HepG2 (cell line): ENCODE measurements around the gene AGAP1. TPM values are rescaled to one million over a fixed set of nuclear protein-coding genes. Genes with fewer than 3 reads are reported as not detected.

Source experiments
- EED ChIP-seq: sonication (generic); formaldehyde crosslinking; IDR thresholded peaks from 2 replicates; pipeline ENCODE4 v1.5.0; 2020; ENCODE audit warnings: mild to moderate bottlenecking, missing genetic modification reagents
- HNF4A ChIP-seq: sonication (generic); formaldehyde crosslinking; IDR thresholded peaks from 2 replicates; pipeline ENCODE4 v1.4.0; 2020; ENCODE audit warnings: missing genetic modification reagents
- MEIS1 ChIP-seq: sonication (generic); formaldehyde crosslinking; IDR thresholded peaks from 2 replicates; pipeline ENCODE4 v1.9.0; 2021; ENCODE audit warnings: mild to moderate bottlenecking, missing genetic modification reagents, moderate library complexity, borderline replicate concordance
- NKX3-1 ChIP-seq: sonication (generic); formaldehyde crosslinking; IDR thresholded peaks from 2 replicates; pipeline ENCODE4 v1.5.0; 2020; ENCODE audit warnings: missing genetic modification reagents
- NRL ChIP-seq: sonication (generic); formaldehyde crosslinking; IDR thresholded peaks from 2 replicates; pipeline ENCODE4 v1.5.0; 2020; ENCODE audit warnings: missing genetic modification reagents, mild to moderate bottlenecking, moderate library complexity, borderline replicate concordance
- ONECUT2 ChIP-seq: sonication (generic); formaldehyde crosslinking; IDR thresholded peaks from 2 replicates; pipeline ENCODE4 v1.4.0; 2020; ENCODE audit warnings: missing genetic modification reagents
- STAG1 ChIP-seq: sonication (generic); formaldehyde crosslinking; IDR thresholded peaks from 2 replicates; pipeline ENCODE4 v1.4.0; 2020; ENCODE audit warnings: missing genetic modification reagents
- SUZ12 ChIP-seq: fragments of 150-350 bp; IDR thresholded peaks from 2 replicates; pipeline ENCODE4 v1.6.1; 2014; ENCODE audit warnings: low read depth, low read length
- YEATS4 ChIP-seq: sonication (generic); formaldehyde crosslinking; IDR thresholded peaks from 2 replicates; pipeline ENCODE4 v1.4.0; 2020; ENCODE audit warnings: missing genetic modification reagents, borderline replicate concordance
- ZMAT3 ChIP-seq: sonication (generic); formaldehyde crosslinking; conservative IDR thresholded peaks from 2 replicates; pipeline ENCODE4 v1.7.0; 2021; ENCODE audit warnings: missing genetic modification reagents
- ZNF225 ChIP-seq: sonication (generic); formaldehyde crosslinking; IDR thresholded peaks from 2 replicates; pipeline ENCODE4 v1.4.0; 2020; ENCODE audit warnings: mild to moderate bottlenecking, missing genetic modification reagents
- ZNF382 ChIP-seq: sonication (generic); formaldehyde crosslinking; IDR thresholded peaks from 2 replicates; pipeline ENCODE4 v1.5.0; 2020; ENCODE audit warnings: missing genetic modification reagents, mild to moderate bottlenecking, borderline replicate concordance
- ZNF431 ChIP-seq: sonication (generic); formaldehyde crosslinking; IDR thresholded peaks from 2 replicates; pipeline ENCODE4 v1.9.0; 2022; ENCODE audit warnings: missing genetic modification reagents, low read depth, mild to moderate bottlenecking, borderline replicate concordance
- ZNF773 ChIP-seq: sonication (generic); formaldehyde crosslinking; IDR thresholded peaks from 2 replicates; pipeline ENCODE4 v1.4.0; 2020; ENCODE audit warnings: missing genetic modification reagents, borderline replicate concordance
- ZNF879 ChIP-seq: sonication (generic); formaldehyde crosslinking; IDR thresholded peaks from 2 replicates; pipeline ENCODE4 v1.8.1; 2023; ENCODE audit warnings: missing genetic modification reagents
- ZSCAN25 ChIP-seq: sonication (generic); formaldehyde crosslinking; IDR thresholded peaks from 2 replicates; pipeline ENCODE4 v1.8.0; 2022; ENCODE audit warnings: mild to moderate bottlenecking, missing genetic modification reagents
- polyA plus RNA-seq, 8 experiments: library from polyadenylated mRNA; depleted of rRNA in 3 of 8; stranded (reverse) in 7 of 8; unstranded in 1 of 8; fragments of >200 nt; fragmentation: Illumina TruSeq in 4 of 8; extraction: Trizol in 4 of 8; gene quantifications; 2 replicates each; pipeline versions ENCODE4 v1.2.1 to v1.2.3, GENCODE V29; 2011 to 2016; ENCODE audit warnings: low read depth in 4 of 8, missing spikeins in 1 of 8, mixed read lengths in 1 of 8; ENCODE audit not compliant: insufficient read depth in 1 of 8
- total RNA-seq, 5 experiments: library from RNA; depleted of rRNA; stranded (reverse); fragments of >200 nt; fragmentation: Illumina TruSeq; extraction: Trizol; gene quantifications; 2 replicates each; pipeline ENCODE4 v1.2.3, GENCODE V29; 2016; ENCODE audit warnings: low read depth in 1 of 5
- TF ChIP-seq, protein P1 (sequence below): sonication (generic); formaldehyde crosslinking; IDR thresholded peaks from 2 replicates; pipeline ENCODE4 v1.5.1; 2020; ENCODE audit warnings: missing genetic modification reagents, mild to moderate bottlenecking, borderline replicate concordance
- TF ChIP-seq, protein P2 (sequence below): sonication (generic); formaldehyde crosslinking; IDR thresholded peaks from 2 replicates; pipeline ENCODE4 v1.5.0; 2020; ENCODE audit warnings: mild to moderate bottlenecking, missing genetic modification reagents, moderate library complexity
- TF ChIP-seq, protein P3 (sequence below): IDR thresholded peaks from 2 replicates; pipeline ENCODE4 v1.6.1; 2016
- TF ChIP-seq, protein P4 (sequence below): sonication (generic); formaldehyde crosslinking; IDR thresholded peaks from 2 replicates; pipeline ENCODE4 v1.4.0; 2020; ENCODE audit warnings: missing genetic modification reagents
- TF ChIP-seq, protein P5 (sequence below): sonication (generic); formaldehyde crosslinking; IDR thresholded peaks from 2 replicates; pipeline ENCODE4 v1.8.0; 2022; ENCODE audit warnings: mild to moderate bottlenecking, missing genetic modification reagents, moderate library complexity

AGAP1 gene
- total and polyA plus RNA-seq, 2 of the 13 experiments (the other 11 are each of a cell fraction or from before 2014, with no cell fraction given) = 21.2 to 32.7 TPM

DNA sequence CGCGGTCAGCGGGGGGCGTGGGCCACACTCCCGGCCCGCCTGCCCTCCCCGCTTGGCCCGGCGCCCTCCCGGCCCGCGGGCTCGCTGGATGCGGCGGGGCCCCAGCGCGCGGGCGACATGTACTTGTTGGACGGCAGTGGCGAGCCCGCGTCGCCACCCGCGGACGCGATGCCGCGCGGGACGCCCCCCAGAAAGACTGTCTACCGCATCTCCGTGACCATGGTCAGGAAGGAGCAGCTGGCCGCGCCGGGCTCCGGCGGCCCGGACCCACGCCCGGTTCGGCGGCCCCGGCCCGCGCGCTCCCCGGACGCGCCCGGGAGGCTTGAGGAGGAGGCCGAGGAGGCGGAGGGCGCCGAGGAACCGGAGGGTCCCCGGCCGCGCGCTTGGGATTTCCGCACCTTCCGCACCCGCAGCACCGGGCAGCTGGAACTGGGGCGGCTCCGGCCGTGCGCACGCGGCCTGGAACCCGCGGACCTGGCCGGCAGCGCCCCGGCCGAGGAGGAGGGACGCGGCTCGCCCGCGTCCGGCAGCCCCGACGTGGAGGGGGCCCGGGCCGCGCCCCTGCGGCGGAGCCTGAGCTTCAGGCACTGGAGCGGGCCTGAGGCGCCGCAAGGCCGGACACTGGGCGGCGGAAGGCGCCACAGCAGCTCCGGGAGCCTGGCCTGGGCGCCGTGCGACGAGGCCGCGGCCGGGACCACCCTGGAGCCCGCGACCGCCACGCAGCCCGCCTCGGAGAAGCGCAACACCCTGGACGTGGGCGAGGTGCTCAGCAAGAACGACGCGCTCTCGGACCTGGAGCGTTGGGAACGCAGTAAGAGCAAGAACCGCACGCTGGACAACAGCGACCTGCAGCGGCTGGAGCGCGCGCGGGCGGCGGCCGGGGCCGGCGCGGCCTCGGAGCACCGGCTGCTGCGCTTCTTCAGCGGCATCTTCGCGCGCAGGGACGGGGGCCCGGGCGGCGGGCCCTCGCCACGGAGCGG lies 176.4 kb downstream of the AGAP1 start (continued):
- TF ChIP-seq NKX3-1 = no peak
- 0 out of 2 replicates have a peak, but pooled peaks have one; percentile 10 for TF ChIP-seq ZNF225 (CRISPR knock-in tag)
- TF ChIP-seq ZNF773 = peak; percentile 33; the same call in 1 of the 2 replicates
- TF ChIP-seq, protein P1, sequence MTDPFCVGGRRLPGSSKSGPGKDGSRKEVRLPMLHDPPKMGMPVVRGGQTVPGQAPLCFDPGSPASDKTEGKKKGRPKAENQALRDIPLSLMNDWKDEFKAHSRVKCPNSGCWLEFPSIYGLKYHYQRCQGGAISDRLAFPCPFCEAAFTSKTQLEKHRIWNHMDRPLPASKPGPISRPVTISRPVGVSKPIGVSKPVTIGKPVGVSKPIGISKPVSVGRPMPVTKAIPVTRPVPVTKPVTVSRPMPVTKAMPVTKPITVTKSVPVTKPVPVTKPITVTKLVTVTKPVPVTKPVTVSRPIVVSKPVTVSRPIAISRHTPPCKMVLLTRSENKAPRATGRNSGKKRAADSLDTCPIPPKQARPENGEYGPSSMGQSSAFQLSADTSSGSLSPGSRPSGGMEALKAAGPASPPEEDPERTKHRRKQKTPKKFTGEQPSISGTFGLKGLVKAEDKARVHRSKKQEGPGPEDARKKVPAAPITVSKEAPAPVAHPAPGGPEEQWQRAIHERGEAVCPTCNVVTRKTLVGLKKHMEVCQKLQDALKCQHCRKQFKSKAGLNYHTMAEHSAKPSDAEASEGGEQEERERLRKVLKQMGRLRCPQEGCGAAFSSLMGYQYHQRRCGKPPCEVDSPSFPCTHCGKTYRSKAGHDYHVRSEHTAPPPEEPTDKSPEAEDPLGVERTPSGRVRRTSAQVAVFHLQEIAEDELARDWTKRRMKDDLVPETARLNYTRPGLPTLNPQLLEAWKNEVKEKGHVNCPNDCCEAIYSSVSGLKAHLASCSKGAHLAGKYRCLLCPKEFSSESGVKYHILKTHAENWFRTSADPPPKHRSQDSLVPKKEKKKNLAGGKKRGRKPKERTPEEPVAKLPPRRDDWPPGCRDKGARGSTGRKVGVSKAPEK (CRISPR knock-in tag) = no peak
- TF ChIP-seq, protein P2, sequence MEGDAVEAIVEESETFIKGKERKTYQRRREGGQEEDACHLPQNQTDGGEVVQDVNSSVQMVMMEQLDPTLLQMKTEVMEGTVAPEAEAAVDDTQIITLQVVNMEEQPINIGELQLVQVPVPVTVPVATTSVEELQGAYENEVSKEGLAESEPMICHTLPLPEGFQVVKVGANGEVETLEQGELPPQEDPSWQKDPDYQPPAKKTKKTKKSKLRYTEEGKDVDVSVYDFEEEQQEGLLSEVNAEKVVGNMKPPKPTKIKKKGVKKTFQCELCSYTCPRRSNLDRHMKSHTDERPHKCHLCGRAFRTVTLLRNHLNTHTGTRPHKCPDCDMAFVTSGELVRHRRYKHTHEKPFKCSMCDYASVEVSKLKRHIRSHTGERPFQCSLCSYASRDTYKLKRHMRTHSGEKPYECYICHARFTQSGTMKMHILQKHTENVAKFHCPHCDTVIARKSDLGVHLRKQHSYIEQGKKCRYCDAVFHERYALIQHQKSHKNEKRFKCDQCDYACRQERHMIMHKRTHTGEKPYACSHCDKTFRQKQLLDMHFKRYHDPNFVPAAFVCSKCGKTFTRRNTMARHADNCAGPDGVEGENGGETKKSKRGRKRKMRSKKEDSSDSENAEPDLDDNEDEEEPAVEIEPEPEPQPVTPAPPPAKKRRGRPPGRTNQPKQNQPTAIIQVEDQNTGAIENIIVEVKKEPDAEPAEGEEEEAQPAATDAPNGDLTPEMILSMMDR = peak; percentile 62
- TF ChIP-seq EED (CRISPR knock-in tag) = no peak
- no peak for TF ChIP-seq MEIS1 (CRISPR knock-in tag)
- TF ChIP-seq, protein P3, sequence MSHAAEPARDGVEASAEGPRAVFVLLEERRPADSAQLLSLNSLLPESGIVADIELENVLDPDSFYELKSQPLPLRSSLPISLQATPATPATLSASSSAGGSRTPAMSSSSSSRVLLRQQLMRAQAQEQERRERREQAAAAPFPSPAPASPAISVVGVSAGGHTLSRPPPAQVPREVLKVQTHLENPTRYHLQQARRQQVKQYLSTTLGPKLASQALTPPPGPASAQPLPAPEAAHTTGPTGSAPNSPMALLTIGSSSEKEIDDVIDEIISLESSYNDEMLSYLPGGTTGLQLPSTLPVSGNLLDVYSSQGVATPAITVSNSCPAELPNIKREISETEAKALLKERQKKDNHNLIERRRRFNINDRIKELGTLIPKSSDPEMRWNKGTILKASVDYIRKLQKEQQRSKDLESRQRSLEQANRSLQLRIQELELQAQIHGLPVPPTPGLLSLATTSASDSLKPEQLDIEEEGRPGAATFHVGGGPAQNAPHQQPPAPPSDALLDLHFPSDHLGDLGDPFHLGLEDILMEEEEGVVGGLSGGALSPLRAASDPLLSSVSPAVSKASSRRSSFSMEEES = no peak
- no peak for TF ChIP-seq ONECUT2 (CRISPR knock-in tag)
- no peak for TF ChIP-seq ZNF382 (CRISPR knock-in tag)
- TF ChIP-seq ZNF431 = no peak
- no peak for TF ChIP-seq ZMAT3 (CRISPR knock-in tag)
- TF ChIP-seq HNF4A (CRISPR knock-in tag) = no peak
- TF ChIP-seq, protein P4, sequence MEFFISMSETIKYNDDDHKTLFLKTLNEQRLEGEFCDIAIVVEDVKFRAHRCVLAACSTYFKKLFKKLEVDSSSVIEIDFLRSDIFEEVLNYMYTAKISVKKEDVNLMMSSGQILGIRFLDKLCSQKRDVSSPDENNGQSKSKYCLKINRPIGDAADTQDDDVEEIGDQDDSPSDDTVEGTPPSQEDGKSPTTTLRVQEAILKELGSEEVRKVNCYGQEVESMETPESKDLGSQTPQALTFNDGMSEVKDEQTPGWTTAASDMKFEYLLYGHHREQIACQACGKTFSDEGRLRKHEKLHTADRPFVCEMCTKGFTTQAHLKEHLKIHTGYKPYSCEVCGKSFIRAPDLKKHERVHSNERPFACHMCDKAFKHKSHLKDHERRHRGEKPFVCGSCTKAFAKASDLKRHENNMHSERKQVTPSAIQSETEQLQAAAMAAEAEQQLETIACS (CRISPR knock-in tag) = peak; percentile 60
- no peak for TF ChIP-seq YEATS4 (CRISPR knock-in tag)
- no peak for TF ChIP-seq ZSCAN25 (CRISPR knock-in tag)
- peak; percentile 68 for TF ChIP-seq STAG1 (CRISPR knock-in tag)
- TF ChIP-seq NRL (CRISPR knock-in tag) = no peak
- TF ChIP-seq SUZ12 = no peak
- TF ChIP-seq ZNF879 (CRISPR knock-in tag) = no peak
- TF ChIP-seq, protein P5, sequence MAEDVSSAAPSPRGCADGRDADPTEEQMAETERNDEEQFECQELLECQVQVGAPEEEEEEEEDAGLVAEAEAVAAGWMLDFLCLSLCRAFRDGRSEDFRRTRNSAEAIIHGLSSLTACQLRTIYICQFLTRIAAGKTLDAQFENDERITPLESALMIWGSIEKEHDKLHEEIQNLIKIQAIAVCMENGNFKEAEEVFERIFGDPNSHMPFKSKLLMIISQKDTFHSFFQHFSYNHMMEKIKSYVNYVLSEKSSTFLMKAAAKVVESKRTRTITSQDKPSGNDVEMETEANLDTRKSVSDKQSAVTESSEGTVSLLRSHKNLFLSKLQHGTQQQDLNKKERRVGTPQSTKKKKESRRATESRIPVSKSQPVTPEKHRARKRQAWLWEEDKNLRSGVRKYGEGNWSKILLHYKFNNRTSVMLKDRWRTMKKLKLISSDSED (CRISPR knock-in tag) = 0 out of 2 replicates have a peak, but pooled peaks have one; percentile 20
